ENCODE measurements around the gene REPS1.
"Not testable (repeated sequence)": the region's sequence is repeated elsewhere in the genome, so short reads cannot be mapped to it uniquely, and the experiment has no call there.

REPS1 gene

DNA sequence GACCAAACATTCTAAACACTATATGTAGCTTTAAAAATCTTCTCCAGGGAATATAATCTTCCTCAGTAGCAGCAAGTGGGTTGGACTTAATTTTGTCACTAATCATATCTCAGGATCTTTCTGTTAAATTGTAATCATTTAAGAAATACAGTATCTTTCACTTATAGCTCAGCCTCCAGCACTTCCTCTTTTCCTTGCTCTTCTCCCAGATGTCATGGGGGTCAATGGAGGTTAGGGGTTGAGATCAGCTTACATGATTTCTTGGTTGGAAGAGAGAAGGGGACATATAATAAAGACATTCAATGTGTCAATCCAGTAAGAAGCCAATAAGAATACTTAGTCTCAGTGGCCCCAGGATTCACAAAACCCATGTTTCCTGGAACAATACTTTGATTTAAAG, 15.7 kb upstream of the REPS1 start:
- no peak for DNase-seq

DNA sequence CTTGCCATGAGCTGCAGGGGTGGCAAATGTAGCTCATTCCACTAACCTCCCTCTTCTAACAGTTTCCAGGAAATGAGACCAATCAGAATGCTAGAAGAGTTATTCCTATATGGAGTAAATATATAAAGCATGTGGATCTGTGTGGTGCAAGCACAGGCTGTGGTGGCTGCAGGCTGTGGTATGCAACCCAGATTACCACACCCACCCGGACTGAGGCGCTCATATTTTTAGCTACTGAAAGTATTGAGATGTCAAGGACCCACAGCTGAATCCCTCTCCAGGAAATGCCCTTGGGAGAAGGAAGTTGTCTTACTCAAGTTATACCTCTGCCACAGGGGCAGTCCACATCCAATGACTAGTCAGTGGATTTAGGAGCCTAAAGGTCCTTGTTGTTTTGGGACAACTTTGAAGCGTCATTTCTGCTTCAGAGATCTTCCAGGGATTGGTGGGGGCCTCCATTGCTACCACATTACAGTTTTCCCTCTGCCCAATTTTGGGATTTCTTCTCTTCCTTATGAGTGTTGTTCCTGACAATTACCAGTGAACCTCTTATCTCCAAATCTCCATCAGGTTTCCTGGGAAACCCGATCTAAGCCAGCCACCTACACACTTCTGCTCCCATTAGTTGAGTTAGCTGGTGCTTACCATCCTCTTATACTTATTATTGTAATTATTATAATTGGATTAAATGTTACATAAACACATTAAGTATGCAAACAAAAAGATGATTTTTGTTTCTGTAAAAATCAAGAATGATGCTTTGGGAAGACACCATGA, 12.1 kb upstream of the REPS1 start:
- DNase-seq = no peak

DNA sequence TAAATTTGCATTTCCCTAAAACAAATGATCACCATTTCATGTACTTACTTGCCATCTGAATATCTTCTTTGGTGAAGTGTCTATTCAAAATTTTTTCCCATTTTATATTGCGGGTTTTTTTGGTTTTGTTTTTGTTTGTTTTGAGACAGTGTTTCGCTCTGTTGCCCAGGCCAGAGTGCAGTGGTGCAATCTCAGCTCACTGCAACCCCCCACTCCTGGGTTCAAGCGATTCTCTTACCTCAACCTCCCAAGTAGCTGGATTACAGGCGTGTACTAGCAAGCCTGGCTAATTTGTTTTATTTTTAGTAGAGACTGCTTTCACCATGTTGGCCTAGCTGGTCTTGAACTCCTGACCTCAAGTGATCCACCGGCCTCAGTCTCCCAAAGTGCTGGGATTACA, 9.1 kb upstream of the REPS1 start:
- no peak for DNase-seq

DNA sequence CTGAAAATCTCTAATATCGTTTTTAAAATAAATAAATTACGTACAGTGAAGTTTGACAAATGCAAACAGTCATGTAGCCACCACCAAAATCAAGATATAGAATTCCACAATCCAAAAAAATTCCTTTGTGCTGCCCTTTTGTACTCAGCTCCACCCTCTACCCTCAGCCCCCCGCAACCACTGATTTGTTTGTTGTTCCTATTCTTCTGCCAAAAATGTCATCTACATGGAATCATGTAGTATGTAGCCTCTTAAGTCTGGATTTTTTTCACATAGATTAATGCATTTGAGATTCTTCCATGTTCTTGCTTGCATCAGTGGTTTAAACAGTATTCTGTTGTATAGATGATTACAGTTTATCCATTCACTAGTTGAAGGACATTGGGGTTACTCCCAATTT, 8.5 kb upstream of the REPS1 start:
- no peak for DNase-seq

DNA sequence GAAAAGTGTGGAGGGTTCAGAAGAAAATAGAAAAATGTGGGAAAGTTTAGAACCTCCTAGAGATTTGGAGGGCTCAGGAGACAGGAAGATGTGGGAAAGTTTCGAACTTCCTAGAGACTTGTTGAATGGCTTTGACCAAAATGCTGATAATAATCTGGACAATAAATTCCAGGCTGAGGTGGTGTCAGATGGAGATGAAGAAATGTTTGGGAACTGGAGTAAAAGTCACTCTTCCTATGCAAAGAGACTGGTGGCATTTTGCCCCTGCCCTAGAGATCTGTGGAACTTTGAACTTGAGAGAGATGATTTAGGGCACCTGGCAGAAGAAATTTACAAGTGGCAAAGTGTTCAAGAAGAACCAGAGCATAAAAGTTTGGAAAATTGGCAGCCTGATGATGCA, 5.4 kb upstream of the REPS1 start:
- DNase-seq = not testable (repeated sequence)

DNA sequence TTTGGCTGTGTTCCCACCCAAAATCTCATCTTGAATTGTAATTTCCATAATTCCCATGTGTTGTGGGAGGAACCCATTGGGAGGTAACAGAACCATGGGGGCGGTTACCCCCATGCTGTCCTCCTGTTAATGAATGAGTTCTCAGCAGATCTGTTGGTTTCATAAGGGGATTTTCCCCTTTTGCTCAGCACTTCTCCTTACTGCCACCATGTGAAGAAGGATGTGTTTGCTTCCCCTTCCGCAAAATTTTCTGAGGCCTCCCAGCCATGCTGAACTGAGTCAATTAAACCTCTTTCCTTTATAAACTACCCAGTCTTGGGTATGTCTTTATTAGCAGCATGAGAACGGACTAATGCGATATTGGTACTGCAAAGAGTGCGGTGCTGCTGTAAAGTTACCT, 4.9 kb upstream of the REPS1 start:
- not testable (repeated sequence) for DNase-seq

DNA sequence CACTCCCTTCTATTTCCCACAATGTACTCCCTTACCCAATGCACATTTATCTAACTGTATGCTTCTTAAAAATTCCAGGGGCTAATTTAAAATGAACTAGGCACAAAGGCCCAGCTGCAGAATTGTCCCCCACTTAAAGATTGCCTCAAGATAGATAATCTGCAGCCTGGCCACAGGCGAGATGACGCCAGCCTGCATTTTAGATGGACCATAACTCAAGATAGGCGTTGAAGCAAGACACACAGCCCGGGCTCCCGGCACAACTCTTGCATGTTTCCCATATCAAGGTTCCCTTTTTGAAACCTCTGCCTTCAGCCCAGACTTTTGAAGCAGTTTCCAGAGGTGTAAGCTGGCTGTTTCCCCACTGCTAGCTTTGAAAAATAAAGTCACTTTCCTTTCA, 3.2 kb upstream of the REPS1 start:
- no peak for DNase-seq

DNA sequence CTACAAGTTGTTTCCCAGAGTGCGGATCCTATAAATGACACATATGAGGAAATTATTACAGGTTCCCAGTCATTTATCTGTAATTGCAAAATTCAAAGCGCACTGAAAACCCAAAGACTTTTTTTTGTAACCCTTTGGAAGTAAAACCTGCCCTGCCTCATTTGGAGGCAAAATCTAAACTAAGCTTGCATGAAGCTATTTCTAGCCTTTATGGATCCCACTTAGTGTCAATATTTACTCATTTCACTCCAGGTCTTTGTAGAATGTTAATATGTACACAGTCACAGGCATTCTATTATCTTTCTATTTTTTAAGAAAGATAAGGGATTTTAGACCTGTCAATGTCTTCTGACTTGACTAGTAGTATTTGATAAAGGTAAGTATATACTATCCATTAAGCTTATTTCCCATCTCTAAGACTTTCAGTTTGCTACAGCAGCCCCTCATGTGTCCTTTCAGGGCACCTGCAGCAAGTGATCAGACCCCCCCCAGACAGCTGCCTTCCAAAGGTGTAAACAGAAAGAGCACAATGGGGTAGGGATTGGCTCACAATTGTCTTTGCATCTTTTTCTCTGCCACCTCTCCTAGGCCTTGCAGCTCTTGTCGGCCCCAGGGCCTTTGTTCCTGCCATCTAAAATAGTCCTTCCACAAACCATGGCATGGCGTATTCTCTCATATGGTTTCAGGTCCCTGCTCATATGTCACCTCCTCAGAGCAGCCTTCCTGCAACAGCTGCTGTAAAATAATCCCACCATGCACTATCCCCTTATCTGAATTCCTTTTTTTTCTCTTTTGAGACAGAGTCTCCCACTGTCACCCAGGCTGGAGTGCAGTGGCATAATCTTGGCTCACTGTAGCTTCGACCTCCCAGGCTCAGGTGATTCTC, 1.3 kb upstream of the REPS1 start:
- DNase-seq = no peak

DNA sequence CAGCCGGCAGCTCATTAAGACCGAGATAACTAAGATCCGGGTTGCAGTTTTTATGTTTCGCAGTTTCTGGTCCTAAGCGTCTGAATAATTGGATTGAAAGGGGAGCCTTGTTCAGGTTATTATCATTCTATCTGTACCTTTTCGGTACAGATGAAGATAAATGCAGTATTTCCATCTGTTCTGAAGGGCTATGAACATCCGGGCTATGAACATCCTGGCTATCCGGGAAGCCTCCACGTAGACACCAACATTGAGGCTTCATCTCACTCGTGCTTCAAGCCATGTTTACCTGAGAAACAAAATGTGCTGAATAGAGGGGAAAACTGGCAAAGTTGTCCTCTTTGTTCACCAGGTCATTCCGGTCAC, 399 bp upstream of the REPS1 start:
- DNase-seq = no peak

DNA sequence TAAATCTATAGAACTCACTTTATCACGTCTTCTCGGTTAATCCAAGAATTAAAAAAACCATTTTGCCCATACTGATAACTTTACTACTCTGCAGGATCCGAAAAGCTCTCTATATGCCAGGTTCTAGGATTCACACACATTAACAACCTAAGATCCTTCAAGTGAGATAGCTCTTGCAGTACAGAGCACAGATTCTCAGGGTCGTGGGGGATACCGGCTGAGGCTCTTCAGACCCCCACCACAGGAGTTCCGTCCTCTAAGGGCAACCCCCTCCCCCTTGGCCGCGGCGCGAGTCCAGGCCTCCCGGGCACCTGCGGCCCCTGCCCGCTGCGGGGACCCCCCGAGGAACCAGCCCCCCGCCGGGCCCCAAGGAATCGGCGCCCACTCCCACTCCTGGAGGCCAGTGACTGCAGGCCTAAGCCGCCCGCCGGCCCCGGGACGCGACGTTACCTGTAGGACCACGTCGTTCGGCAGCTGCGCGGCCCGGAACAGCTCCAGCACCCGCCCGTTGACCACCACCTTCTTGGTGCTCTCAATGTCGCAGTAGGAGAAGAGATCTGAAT, 892 bp downstream of the REPS1 start:
- no peak for DNase-seq

DNA sequence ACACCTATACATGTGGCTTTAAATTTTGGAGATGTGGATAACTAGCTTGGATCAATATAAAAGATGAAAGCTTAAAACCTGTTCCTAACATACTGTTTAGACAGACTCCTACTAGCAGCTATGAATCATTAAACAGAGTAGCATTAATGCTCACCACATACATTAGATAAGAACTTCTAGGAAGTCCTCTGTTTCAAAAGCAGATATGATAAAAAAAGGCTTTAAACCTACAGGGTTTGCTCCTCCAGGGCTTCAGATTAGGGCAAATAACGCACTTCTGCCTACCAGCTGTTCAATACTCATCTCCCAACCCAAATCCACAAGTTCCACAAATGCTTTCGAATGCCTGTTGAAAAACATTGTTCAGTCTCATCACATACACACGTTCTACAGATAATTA, 1.5 kb downstream of the REPS1 start:
- DNase-seq = no peak

DNA sequence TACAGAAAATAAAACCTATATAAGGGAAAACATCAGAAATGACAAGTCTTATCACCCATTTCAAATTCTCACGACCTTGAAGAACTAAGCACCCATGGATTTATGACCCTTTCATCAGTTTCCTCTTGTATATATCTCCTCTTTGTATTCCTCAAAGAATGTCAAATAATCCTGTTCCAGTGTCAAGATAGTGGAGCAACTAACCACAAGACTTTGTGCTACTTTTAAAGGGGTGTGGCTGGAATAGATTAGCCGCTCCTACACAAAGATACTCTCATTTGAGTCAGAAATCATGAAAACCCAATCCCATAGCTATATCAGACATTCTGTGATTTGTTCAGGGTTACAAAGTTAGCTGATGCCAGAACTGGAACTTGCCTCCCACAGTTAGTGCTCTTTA, 6.6 kb downstream of the REPS1 start:
- DNase-seq = no peak

DNA sequence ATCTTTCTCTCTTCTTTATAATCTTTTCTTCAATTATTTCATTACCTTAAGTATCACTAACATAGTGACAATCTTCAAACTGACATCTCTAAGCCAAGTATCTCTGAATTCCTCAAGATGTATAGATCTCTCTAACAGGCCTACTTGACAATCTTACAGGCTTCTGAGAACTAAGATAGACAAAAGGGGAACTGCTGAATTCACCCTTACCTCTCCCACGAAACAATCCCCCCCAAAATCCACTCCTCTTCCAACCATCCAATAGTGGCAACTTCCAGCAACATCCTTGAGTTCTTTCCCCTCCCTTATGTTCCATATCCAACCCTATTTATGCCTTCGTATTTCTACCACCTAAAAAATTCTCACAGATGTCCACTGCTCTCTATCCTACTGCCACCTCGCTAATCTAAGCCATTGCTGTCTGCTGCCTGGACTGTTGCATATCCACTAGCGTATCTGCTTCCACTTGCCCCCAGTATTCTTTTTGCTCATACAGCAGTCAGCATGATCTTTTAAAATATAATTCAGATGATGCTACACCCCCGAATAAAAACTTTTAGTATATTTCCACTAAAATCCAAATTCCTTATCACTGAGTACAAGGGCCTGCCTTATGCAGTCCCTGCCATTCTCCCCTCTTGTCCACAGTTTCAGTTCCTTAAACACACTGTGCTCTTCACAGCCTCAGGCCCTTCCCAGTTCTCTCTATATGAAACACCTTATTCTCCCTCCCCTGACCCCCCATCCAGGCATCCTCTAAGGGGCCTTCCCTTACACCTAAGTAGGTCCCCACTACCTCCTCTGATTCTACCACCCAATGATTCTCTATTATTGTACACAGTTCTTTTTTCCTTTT, 8.0 kb downstream of the REPS1 start:
- DNase-seq = no peak

DNA sequence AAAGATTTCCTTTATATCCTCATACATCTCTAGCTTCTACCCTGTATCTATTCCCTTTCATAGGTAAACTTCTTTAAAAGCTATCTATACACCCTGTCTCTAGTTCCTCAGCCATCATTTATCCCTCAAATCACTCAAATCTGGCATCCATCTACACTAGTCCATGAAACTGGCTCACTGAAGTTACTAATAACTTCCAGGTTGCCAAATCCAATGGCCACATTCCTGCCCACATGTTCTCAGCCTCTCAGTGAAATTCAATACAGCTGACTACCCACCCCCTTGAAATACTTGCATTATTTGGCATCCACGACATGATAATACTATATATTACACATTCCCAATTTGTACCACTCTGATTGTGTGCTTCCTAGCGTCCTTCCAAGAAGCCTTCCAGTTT, 8.7 kb downstream of the REPS1 start:
- DNase-seq = no peak

DNA sequence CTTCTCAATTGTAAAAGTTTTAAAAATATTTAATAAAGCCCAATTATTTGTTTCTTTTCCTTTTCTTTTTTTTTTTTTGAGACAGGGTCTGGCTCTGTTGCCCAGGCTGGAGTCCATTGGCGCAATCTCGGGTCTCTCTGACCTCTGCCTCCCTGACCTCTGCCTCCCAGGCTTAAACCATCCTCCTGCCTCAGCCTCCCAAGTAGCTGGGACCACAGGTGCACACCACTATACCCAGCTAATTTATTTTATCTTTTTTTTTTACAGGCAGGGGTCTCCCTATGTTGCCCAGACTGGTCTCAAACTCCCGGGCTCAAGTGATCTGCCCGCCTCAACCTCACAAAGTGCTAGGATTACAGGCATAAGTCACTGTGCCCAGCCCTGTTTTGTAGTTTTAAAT, 9.8 kb downstream of the REPS1 start:
- no peak for DNase-seq

DNA sequence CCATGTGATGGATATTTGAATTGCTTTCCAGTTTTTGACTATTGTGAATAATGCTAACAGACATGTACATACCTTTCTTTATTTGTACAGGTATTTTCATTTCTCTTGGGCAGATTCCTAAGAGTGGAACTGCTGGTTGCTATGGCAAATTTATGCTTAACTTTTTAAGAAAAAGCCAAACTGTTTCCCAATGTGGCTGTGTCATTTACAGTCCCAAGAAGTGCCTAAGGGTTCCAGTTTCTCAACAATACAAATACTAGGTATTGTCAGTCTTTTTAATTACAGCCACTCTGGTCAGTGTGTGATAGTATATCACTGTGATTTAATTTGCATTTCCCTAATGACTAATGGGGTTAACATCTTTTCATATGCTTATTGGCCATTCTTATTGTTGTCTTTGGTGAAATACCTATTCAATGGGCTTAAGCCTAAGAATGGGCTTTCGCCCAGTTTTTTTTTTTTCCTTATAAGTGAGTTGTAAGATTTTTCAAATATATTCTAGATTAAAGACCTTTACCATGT, 10.3 kb downstream of the REPS1 start:
- DNase-seq = no peak

DNA sequence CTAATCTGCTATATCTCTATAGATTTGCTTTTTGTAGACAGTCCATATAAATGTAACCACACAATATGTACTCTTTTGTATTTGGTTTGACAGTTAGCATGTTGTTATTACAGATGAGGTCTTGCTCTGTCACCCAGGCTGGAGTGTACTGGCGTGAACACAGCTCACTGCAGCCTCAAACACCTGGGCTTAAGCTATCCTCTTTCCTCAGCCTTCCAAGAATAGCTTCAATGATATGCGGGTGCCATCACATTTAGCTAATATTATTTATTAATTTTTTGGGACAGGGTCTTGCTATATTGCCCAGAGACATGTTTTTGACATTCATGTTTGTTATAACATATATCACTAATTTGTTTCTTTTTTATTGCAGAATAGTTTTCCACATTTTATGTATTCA, 10.8 kb downstream of the REPS1 start:
- DNase-seq = no peak

DNA sequence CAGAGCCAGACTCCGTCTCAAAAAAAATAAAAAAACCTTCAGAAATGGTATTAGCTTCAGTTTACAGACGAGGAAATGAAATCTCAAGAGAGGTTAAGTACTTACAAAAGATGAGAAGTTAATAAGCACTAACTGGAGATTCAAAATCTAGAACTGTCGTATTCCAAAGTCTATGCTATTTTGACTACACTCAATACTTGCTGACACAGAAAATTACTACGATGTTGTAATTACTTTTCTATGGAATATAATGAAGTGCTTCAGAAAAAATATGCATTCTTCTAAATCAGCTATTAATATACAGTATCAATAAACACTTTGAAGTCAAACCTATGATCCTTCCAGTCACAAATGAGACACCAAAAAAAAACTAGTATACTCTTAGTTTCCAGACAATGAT, 12.2 kb downstream of the REPS1 start:
- no peak for DNase-seq

DNA sequence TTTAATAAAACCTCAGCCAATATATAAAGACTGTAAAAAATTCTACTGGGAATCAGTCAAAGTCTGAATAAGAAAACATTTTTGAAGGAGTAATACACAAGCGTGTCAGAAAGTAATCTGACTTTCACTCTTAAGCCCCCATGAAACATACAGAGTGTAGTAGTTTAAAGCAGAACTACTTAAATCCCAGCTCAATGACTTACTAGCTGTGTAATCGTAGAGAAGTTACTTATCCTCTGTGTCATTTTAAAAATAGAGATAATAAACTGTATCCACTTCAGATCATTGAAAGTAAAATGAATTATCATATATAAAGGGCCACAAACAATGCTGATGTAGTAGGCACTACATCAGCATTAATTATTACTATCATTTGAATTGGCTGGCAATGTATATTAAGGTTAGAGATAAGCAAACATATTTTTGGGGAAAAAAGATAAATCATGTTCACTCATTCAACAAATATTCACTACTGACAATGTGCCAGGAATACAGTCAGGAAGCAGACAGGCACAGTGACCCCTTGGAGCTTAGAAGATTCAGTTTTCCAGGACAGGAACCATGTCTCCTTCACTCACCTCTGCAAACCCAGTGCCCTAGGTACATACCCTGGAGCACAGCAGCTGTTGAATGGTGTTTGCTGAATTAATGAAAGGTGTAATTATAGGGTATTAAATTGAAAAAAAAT, 14.4 kb downstream of the REPS1 start:
- DNase-seq = no peak

DNA sequence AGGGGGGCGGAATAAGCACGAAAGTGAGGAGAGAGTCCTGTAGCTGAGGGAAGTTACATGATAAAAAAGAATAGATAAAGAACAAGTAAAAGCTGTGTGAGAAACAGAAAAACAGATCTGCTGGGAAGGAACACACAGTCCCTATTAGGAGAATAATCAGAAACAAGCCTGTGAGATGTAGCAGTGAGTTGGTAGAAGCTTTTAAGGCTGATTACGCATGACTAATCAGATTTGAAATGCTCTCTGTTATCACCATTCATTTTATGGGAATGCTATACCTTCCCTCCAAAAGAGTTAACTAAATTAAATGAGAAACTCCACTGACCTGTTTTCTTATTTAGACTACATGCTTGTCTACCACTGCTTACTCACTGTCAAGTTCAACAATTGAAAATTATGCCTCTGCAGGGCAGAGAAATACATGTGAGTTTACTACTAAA, 15.8 kb downstream of the REPS1 start:
- DNase-seq = no peak

DNA sequence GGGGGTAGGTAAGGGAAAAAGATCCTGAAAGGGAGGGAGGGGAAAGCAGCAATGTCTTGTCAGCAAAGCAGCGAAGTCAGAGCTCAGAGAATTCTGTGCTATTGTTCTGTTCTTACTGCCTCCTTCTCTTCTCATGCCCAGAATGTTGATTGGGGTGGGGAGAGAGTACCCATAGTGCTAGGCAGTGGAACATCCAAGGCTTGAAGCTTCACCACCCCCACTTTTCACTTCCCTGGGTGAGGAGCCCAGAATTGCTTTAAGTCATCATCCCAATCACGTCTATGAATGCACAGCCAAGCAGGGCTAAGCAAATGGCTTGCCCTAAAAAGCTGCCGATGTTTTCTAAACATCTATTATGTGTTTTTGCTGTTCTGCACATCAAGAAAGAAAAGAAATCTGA, 16.5 kb downstream of the REPS1 start:
- no peak for DNase-seq

DNA sequence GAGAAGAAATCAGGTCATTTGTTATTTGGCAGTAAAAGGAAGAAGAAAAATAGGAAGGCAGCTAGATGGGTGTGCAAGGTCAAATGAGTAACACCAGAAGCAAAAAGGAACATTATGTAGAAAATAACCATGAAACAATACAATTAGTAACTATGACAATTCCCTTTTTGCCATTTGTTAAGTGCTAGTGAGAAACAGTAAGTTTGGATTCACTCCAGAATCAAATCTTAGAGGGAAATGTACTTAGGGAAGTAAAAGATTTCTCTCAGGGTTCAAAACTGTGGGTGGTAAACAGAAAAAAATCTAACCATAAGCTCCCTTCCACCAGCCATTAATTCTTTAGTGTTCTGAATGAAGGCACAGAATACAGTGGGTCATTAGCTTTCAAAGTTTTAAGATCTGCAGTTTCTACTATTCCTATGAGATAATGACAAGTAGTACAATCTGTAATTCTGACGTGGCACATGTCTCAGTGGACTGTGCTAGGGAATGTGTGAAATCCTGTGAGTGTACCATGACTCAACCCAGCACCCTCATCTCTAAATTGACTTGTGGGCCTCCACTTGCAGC, 17.1 kb downstream of the REPS1 start:
- no peak for DNase-seq
